ENCODE results near the gene E2F1.
"Not testable (repeated sequence)": the region's sequence is repeated elsewhere in the genome, so short reads cannot be mapped to it uniquely, and the experiment has no call there.

E2F1 gene

DNA sequence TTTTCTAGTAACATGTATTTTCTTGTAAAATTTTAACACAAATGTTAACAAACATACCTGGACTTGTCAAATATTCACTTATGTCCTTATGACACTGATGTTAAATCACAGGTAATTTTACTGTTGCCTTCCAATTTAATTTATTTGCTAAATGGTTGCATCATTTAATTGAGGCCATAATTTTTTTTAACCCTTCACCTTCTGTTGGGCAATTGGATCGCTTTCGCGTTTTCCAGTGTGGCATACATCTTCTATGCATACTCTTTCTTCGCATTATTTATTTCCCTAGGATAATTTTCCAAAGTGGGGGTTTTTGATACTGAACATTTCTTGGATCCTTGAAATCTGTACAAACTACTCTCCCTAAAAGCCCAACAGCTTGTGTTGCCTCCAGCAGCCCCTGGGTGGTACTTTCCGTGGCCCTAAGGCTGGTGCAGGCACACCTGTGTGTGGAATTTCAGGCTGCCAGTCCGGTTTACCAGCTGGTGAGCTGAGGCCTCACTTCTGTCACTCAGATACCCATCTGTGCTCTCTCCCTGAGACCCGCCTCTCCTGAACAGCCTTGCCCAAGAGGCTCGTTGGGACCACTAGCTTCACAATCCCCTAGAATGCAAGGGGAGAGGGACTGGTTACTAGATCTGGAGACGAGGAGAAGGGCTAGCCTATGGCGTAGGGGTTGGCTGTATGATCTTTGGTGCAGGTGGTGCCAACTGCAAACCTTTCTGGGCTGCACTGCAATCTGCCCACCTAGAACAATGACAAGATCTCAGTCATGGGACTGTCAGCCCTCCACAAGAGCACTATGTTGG lies 35.2 kb downstream of the E2F1 start:
- peak; percentile 80 for DNase-seq (ENCODE audit: low read depth)
- H3K4me3 ChIP-seq (ENCODE audit: low read length) = no peak overlapping the region
- TF ChIP-seq, protein P1, sequence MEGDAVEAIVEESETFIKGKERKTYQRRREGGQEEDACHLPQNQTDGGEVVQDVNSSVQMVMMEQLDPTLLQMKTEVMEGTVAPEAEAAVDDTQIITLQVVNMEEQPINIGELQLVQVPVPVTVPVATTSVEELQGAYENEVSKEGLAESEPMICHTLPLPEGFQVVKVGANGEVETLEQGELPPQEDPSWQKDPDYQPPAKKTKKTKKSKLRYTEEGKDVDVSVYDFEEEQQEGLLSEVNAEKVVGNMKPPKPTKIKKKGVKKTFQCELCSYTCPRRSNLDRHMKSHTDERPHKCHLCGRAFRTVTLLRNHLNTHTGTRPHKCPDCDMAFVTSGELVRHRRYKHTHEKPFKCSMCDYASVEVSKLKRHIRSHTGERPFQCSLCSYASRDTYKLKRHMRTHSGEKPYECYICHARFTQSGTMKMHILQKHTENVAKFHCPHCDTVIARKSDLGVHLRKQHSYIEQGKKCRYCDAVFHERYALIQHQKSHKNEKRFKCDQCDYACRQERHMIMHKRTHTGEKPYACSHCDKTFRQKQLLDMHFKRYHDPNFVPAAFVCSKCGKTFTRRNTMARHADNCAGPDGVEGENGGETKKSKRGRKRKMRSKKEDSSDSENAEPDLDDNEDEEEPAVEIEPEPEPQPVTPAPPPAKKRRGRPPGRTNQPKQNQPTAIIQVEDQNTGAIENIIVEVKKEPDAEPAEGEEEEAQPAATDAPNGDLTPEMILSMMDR (IDR thresholded peaks at IDR 0.05; ENCODE audit: insufficient read depth, low read depth, low read length, missing control alignments) = peak; percentile 14

DNA sequence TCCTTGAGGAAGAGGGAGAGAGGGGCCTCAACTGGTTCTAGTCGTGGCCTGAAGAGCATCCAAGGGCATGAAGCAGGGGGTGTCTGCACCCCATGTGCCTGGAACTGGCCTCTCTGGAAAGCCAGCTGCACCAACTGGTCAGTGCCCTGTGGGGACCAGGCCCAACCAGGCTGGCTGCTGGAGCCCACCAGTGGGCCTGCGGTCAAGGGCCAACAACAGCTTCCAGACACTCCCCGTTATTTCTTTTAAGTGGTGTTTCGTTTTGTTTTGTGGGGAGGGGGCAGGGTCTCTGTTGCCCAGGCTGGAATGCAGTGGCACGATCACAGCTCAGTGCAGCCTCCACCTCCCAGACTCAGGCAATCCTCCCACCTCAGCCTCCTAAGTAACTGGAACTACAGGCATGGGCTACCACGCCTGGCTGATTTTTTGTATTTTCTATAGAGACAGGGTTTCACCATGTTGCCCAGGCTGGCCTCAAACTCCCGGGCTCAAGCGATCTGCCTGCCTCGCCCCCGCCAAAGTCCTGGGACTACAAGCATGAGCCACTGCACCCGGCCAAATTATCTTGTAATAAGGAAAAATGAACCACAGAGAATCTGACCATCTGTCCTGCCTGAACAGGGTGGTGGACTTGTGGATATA lies 36.0 kb downstream of the E2F1 start:
- TF ChIP-seq, protein P1 (IDR thresholded peaks at IDR 0.05; ENCODE audit: insufficient read depth, low read depth, low read length, missing control alignments) = no peak
- H3K4me3 ChIP-seq (ENCODE audit: low read length) = no peak overlapping the region
- no peak for DNase-seq (ENCODE audit: low read depth)

DNA sequence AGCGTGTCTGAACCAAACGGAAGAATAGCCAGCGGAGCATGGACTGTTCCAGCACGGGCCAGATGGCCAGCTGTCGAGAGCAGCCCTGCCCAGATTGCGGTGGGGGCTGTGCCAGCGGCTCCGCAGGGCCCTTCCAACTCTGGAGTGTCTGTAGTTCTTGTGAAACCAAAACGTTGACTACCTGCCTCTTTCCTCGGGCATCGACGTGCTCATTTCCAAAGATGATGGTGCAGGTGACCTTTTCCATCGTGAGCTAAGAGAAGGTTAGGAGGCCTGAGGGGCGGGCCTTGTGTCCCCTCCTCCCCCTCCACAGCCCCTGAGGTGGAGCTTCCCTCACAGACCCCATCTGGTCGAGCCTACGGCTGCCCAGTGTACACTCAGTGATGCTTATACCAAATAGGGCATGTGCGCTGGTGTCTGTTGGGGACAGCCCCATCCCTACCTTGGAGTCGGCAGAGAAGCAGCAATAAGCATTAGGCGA lies 36.9 kb downstream of the E2F1 start:
- TF ChIP-seq, protein P1 (IDR thresholded peaks at IDR 0.05; ENCODE audit: insufficient read depth, low read depth, low read length, missing control alignments) = no peak
- DNase-seq (ENCODE audit: low read depth) = no peak
- H3K4me3 ChIP-seq (ENCODE audit: low read length) = no peak overlapping the region

DNA sequence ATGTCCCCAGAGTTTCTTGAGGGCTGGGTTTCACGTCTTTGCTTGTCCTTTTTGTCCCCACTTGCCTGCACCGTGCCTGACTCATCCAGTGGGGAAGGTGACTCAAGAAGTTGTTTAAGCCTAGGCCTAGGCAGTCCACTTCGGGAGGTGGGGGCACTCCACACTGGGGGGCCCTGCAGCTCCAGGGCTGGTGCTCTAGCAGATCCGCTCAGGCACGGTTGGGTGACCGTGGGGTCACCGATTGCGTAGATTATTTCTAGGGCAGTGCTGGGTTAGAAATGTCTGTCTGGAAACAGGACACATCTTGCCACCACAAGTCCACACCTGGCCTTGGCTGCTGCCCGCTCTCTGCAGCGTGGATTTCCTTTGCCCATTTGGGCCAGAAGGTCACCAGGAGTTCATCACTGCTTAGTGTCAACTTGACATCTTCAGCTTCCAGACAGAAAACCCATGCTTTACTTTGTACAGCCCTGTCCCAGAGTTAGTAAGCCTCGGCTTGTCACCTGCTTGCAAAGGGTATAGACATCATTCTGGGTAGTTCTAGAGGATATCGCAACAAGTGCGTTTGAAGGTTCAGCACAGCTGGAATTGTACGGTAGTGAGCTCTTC lies 37.7 kb downstream of the E2F1 start:
- DNase-seq (ENCODE audit: low read depth) = peak; percentile 74
- TF ChIP-seq, protein P1 (IDR thresholded peaks at IDR 0.05; ENCODE audit: insufficient read depth, low read depth, low read length, missing control alignments) = no peak
- no peak overlapping the region for H3K4me3 ChIP-seq (ENCODE audit: low read length)

DNA sequence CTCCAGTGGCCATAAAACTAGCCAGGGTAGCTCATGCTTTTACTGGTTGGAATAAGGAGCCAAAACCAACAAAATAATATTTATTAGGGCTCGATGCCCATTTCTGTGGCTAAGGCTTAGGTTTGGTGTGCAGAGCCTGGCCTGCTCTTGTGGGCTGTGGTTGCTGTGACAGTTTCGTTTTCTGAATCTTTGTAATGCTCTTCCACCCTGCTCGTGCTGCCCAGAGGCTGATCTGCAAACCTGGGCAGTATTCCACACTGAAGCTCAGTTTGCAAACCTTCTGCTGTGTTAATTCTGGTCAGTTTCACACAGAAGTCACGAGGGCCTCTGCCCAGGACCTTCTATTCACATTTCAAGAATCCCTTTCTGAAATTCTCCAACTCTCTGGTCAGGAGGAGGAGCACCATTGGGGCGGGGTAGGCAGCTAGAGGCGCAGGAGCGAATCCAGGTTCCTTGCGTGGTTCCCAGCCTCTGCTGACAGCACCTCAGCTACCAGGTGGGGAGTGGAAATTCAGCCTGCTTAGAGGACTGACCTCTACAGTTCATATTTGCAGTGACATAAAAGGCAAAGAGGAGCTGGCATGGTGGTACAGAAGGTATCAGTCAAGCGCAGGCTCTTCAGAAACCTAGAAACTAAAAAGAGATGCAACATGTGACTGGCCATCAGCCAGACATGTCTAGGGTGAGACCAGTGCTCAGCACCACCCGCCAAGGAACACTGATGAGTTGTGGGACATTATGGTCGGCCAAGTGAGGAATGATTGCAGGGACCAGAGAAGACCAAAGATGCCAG lies 38.4 kb downstream of the E2F1 start:
- no peak overlapping the region for H3K4me3 ChIP-seq (ENCODE audit: low read length)
- TF ChIP-seq, protein P1 (IDR thresholded peaks at IDR 0.05; ENCODE audit: insufficient read depth, low read depth, low read length, missing control alignments) = no peak
- no peak for DNase-seq (ENCODE audit: low read depth)

DNA sequence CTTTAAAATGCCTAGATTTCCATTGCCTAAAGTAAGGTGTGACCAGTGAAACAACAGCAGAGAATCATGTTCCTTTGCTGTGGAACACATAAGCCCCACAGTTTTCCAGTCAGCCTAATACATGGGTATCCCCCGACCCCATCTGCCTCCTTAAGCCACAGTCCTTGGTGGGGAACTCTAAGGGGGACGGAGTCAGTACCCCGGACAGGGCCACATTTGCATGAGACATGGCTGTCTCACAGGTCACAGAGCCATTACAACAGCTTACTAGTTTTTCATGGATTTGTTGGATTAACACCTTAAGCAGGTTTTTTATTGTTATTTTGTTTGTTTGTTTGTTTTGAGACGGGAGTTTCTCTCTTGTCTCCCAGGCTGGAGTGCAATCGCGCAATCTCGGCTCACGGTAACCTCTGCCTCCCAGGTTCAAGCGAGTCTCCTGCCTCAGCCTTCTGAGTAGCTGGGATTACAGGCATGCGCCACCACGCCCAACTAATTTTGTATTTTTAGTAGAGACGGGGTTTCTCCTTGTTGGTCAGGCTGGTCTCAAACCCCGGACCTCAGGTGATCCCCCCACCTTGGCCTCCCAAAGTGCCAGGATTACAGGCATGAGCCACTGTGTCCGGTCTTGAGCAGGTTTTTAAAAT lies 39.1 kb downstream of the E2F1 start:
- not testable (repeated sequence) for H3K4me3 ChIP-seq (ENCODE audit: low read length); DNase-seq (ENCODE audit: low read depth)
